LNCaP clone FGC (cell line): ENCODE data around the gene FIGNL2.

Experiments
- DNase-seq: peaks from one replicate; pipeline ENCODE4 v3.0.0-alpha.2; 2011; ENCODE audit warnings: low read depth
- H3K4me3 ChIP-seq: 2 replicates; pipeline ENCODE4 v1.5.1; 2011; ENCODE audit warnings: mild to moderate bottlenecking, low read depth, low read length, control low read depth
- CTCF ChIP-seq: IDR thresholded peaks from 2 replicates; pipeline ENCODE4 v1.5.1; 2012; ENCODE audit warnings: mild to moderate bottlenecking; ENCODE audit not compliant: control insufficient read depth, insufficient read depth; ENCODE audit errors: extremely low read depth

Gene FIGNL2

GRCh38 chr12:51890511-51891171 is 42.1 kb upstream of the FIGNL2 start:
- no peak overlapping the region for H3K4me3 ChIP-seq
- no peak for DNase-seq
- TF ChIP-seq CTCF: no peak

GRCh38 chr12:51890133-51890464 is 41.6 kb upstream of the FIGNL2 start:
- TF ChIP-seq CTCF: no peak
- DNase-seq: no peak

GRCh38 chr12:51889216-51890132 is 41.0 kb upstream of the FIGNL2 start:
- TF ChIP-seq CTCF: no peak
- no peak overlapping the region for H3K4me3 ChIP-seq
- DNase-seq: no peak

More at GRCh38 chr12:51890133-51890464, 41.6 kb upstream of the FIGNL2 start:
- no peak overlapping the region for H3K4me3 ChIP-seq

- no peak for TF ChIP-seq CTCF
- no peak overlapping the region for H3K4me3 ChIP-seq
- DNase-seq: no peak
Measured at GRCh38 chr12:51888316-51889215, 40.0 kb upstream of the FIGNL2 start.

- DNase-seq: no peak
- no peak within 1 kb of the TSS for H3K4me3 ChIP-seq
- TF ChIP-seq CTCF: no peak
Measured at GRCh38 chr12:51887476-51888315, 39.2 kb upstream of the FIGNL2 start, which contains the start of gene ANKRD33. Gene ANKRD33, plus strand, starts transcription at chr12:51888103. Its CDS starts 84 bp downstream, at chr12:51888187.
